ACC112 (cell line): ENCODE measurements around the gene CCDC85A.
"Not testable (repeated sequence)": the region's sequence is repeated elsewhere in the genome, so short reads cannot be mapped to it uniquely, and the experiment has no call there.

ENCODE experiments used
- H2AFZ ChIP-seq: fragments of 200-600 bp; sonication (generic); one replicate; pipeline ENCODE4 v1.6.0; 2017; ENCODE audit warnings: antibody characterized with exemption, low read length; ENCODE audit not compliant: unreplicated experiment
- H3K27ac ChIP-seq: fragments of 200-600 bp; sonication (generic); 2 replicates; pipeline ENCODE4 v1.5.1; 2014; ENCODE audit warnings: low read depth, mild to moderate bottlenecking, antibody characterized with exemption, low read length, moderate library complexity
- H3K27me3 ChIP-seq: fragments of 200-600 bp; sonication (generic); 2 replicates; pipeline ENCODE4 v1.6.1; 2014; ENCODE audit warnings: mild to moderate bottlenecking, antibody characterized with exemption, low read length, moderate library complexity, mixed read lengths; ENCODE audit not compliant: insufficient read depth
- H3K36me3 ChIP-seq: fragments of 200-600 bp; sonication (generic); 2 replicates; pipeline ENCODE4 v1.6.1; 2016; ENCODE audit warnings: mild to moderate bottlenecking, antibody characterized with exemption, low read length, moderate library complexity, mixed read lengths; ENCODE audit not compliant: insufficient read depth
- H3K4me1 ChIP-seq: fragments of 200-600 bp; sonication (generic); one replicate; pipeline ENCODE4 v1.6.1; 2016; ENCODE audit warnings: low read length, mixed read lengths; ENCODE audit not compliant: insufficient read depth, unreplicated experiment, control insufficient read depth
- H3K4me3 ChIP-seq: fragments of 200-600 bp; sonication (generic); 2 replicates; pipeline ENCODE4 v1.5.1; 2014; ENCODE audit warnings: mild to moderate bottlenecking, low read depth, low read length
- H3K79me2 ChIP-seq: fragments of 200-600 bp; sonication (generic); one replicate; pipeline ENCODE4 v1.6.0; 2016; ENCODE audit warnings: low read length; ENCODE audit not compliant: control insufficient read depth, unreplicated experiment, insufficient read depth

CCDC85A gene

DNA sequence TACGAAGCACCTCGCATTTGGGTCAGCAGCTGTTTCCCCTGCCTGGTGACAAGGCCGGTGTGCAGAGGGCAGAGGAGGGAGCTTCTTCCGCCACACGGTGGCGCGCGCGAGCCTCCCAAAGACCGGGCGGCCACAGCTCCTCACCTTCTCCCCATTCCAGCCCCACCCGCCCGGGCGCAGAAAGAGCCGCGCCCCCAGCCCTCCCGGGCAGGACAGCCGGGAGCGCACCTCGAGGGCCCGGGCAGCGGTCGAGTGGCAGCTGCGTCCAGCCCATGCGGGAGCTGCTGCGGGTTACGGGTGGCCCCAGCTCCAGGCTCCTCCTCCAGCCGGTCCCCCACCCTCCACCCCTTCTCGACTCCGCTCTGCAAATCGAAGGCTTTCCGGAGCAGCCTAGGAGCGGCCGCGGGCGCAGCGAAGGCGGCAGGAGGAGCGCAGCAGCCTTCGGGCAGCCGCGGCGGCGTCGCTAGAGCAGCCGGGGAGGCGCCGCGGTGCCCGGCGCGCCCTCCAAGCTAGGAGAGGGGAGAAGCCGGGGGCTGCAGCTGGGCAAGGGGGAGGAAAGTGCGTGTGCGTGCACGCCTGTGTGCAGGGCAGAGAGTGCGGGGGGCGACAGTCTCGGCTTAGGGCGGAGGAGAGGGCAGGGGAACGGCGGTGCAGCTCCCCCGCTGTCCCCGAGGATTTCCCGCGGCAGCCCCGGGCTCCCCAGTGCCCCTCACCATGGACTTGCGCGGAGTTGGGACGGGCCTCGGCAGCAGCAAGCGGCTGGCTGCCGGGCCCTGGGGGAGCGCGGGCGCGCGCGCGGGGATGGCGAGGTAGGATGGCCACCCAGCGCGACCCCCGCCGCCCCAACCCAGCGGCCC lies at the start of gene CCDC85A:
CCDC85A (plus strand) TSS at position 348 of the 857 bp plus-strand sequence. CDS start 635 bp downstream, outside the sequence.
- no peaks in the 10 kb centered on the region for H3K27me3 ChIP-seq
- no peak within 1 kb of the TSS for H3K27ac ChIP-seq
- no peaks in the 10 kb centered on the region for H3K36me3 ChIP-seq
- peak within 1 kb of the TSS; percentile 64 for H2AFZ ChIP-seq
- peaks cover 2% of the 10 kb centered on the region for H3K4me1 ChIP-seq
- H3K4me3 ChIP-seq = peak within 1 kb of the TSS; percentile 81
- no peaks in the 10 kb centered on the region for H3K79me2 ChIP-seq

- Histone ChIP-seq H3K79me2 (no peaks in the 10 kb centered on the region), H2AFZ (no peak overlapping the region)
These were observed 48.9 kb upstream of the CCDC85A start for GRCh38 chr2:56134861-56135260.

DNA sequence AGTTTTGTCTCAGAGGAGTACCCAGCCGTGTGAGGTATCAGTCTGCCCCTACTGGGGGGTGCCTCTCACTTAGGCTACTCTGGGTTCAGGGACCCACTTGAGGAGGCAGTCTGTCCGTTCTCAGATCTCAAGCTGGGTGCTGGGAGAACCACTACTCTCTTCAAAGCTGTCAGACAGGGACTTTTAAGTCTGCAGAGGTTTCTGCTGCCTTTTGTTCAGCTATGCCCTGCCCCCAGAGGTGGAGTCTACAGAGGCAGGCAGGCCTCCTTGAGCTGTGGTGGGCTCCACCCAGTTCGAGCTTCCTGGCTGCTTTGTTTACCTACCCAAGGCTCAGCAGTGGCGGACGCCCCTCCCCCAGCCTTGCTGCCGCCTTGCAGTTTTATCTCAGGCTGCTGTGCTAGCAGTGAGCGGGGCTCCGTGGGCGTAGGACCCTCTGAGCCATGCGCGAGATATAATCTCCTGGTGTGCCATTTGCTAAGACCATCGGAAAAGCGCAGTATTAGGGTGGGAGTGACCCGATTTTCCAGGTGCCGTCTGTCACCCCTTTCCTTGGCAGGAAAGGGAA lies 41.2 kb upstream of the CCDC85A start:
- H3K36me3 ChIP-seq, H3K79me2 ChIP-seq, H3K4me1 ChIP-seq, H3K27ac ChIP-seq, H2AFZ ChIP-seq, H3K4me3 ChIP-seq, H3K27me3 ChIP-seq: not testable (repeated sequence)

More at GRCh38 chr2:56134861-56135260, 48.9 kb upstream of the CCDC85A start:
- no peaks in the 10 kb centered on the region for H3K4me1 ChIP-seq
- no peak overlapping the region for H3K4me3 ChIP-seq
- no peak overlapping the region for H3K27ac ChIP-seq
- no peaks in the 10 kb centered on the region for H3K36me3 ChIP-seq
- H3K27me3 ChIP-seq = no peaks in the 10 kb centered on the region

GRCh38 chr2:56147907-56148306 lies 35.9 kb upstream of the CCDC85A start:
- Histone ChIP-seq H3K4me3 (no peak overlapping the region), H3K36me3 (no peaks in the 10 kb centered on the region), H3K27me3 (peaks cover 11% of the 10 kb centered on the region; the same call in 1 of the 2 replicates), H2AFZ (no peak overlapping the region), H3K79me2 (no peaks in the 10 kb centered on the region), H3K4me1 (no peaks in the 10 kb centered on the region), H3K27ac (no peak overlapping the region)

- Histone ChIP-seq H3K36me3 (no peaks in the 10 kb centered on the region), H2AFZ (no peak overlapping the region), H3K79me2 (no peaks in the 10 kb centered on the region), H3K27me3 (peaks cover 20% of the 10 kb centered on the region; the same call in 1 of the 2 replicates), H3K4me1 (no peaks in the 10 kb centered on the region), H3K4me3 (no peak overlapping the region), H3K27ac (no peak overlapping the region)
These were observed 35.0 kb upstream of the CCDC85A start for GRCh38 chr2:56148825-56149224.

- Histone ChIP-seq H2AFZ (no peak overlapping the region), H3K27me3 (peaks cover 39% of the 10 kb centered on the region; the same call in 1 of the 2 replicates), H3K4me1 (no peaks in the 10 kb centered on the region), H3K4me3 (no peak overlapping the region), H3K36me3 (no peaks in the 10 kb centered on the region), H3K79me2 (no peaks in the 10 kb centered on the region), H3K27ac (no peak overlapping the region)
These were observed 31.9 kb upstream of the CCDC85A start for GRCh38 chr2:56151841-56152240.

DNA sequence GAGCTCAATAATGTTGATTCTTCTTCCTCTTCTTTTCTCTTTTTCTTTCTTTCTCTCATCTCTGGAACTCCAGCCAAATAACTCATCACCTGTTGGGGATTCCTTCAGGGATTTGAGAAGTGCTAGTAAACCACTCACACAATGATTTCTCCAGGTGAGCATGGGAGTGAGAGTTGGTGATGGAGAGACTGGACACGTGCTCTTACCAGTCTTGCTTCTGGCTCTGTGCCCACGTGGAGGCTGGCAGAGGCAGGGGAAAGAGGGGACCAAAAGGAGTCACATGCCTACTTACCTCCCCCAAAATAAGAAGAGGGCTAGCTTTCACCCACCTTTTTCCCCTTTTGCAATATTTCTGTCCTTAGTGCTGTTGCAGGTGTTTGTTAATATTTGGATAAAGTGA lies 28.6 kb upstream of the CCDC85A start:
- Histone ChIP-seq H3K36me3 (no peaks in the 10 kb centered on the region), H3K4me3 (no peak overlapping the region), H3K27ac (no peak overlapping the region), H3K4me1 (no peaks in the 10 kb centered on the region), H3K27me3 (peaks cover 33% of the 10 kb centered on the region; the same call in 1 of the 2 replicates), H3K79me2 (no peaks in the 10 kb centered on the region), H2AFZ (no peak overlapping the region)

DNA sequence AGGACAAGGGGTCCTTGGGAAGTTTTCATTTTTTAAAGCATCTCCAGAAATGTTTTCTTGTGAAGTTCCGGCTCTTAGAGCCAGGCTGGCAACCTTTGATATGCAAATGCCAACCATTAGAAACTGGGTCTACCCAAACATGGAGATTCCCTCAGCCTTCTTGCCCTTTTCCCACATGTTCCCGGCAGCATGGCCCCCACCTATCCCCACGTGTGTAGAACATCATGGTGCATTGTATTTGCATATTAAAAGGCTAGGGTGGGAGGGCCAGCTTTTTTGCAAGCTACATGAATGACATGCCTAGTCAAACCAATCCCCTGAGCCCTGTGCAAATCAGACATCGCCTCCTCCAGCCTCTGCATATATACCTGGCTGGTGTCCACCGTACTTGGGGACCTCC lies 23.9 kb upstream of the CCDC85A start:
- H3K4me1 ChIP-seq, H3K4me3 ChIP-seq, H3K79me2 ChIP-seq: not testable (repeated sequence)

GRCh38 chr2:56167616-56168562 lies 15.9 kb upstream of the CCDC85A start:
- peak overlapping the region; percentile 8; the same call in 1 of the 2 replicates for H3K27ac ChIP-seq
- H2AFZ ChIP-seq = no peak overlapping the region
- H3K79me2 ChIP-seq = no peaks in the 10 kb centered on the region
- H3K36me3 ChIP-seq = no peaks in the 10 kb centered on the region
- H3K4me1 ChIP-seq = peaks cover 14% of the 10 kb centered on the region
- no peak overlapping the region for H3K4me3 ChIP-seq
- peaks cover 7% of the 10 kb centered on the region; the same call in 1 of the 2 replicates for H3K27me3 ChIP-seq

More for the DNA sequence above, 23.9 kb upstream of the CCDC85A start:
- peaks cover 10% of the 10 kb centered on the region; the same call in 1 of the 2 replicates for H3K27me3 ChIP-seq
- not testable (repeated sequence) for H3K27ac ChIP-seq, H2AFZ ChIP-seq, H3K36me3 ChIP-seq

GRCh38 chr2:56169521-56169920 lies 14.3 kb upstream of the CCDC85A start:
- Histone ChIP-seq H3K27me3 (peaks cover 7% of the 10 kb centered on the region; the same call in 1 of the 2 replicates), H3K4me3 (no peak overlapping the region), H3K4me1 (peaks cover 14% of the 10 kb centered on the region), H2AFZ (no peak overlapping the region), H3K27ac (no peak overlapping the region), H3K36me3 (no peaks in the 10 kb centered on the region), H3K79me2 (no peaks in the 10 kb centered on the region)
